Measurements from ENCODE around the gene RPS25. TPM values are rescaled to one million over a fixed set of nuclear protein-coding genes. Genes with fewer than 3 reads are reported as not detected.
A peak's percentile ranks its signal among the peaks of the same experiment; 100 is the strongest.

Gene RPS25
- total RNA-seq (2021; ENCODE audit: unreplicated experiment) (1,083 TPM), Bru-seq, nascent RNA (percentile 100 among the genes with signal in this experiment), BruChase-seq, experiment 1, labeled RNA remaining after a 2-hour chase (percentile 99 among the genes with signal in this experiment), BruChase-seq, experiment 2, labeled RNA remaining after a 6-hour chase (percentile 100 among the genes with signal in this experiment)
- polyA plus RNA-seq (2012; ENCODE audit: insufficient read length) = 1,187 TPM
- long read RNA-seq, transcript RPS25-204 (3 exons, 1,462 nt) = major isoform, 866 of 1,385 reads
- long read RNA-seq, transcript RPS25-202 (5 exons, 835 nt) = minor isoform, 426 of 1,385 reads
- long read RNA-seq, partial matches to known transcripts = 66 of 1,385 reads
- long read RNA-seq, other reads (novel, unspliced or antisense) = 21 of 1,385 reads

DNA sequence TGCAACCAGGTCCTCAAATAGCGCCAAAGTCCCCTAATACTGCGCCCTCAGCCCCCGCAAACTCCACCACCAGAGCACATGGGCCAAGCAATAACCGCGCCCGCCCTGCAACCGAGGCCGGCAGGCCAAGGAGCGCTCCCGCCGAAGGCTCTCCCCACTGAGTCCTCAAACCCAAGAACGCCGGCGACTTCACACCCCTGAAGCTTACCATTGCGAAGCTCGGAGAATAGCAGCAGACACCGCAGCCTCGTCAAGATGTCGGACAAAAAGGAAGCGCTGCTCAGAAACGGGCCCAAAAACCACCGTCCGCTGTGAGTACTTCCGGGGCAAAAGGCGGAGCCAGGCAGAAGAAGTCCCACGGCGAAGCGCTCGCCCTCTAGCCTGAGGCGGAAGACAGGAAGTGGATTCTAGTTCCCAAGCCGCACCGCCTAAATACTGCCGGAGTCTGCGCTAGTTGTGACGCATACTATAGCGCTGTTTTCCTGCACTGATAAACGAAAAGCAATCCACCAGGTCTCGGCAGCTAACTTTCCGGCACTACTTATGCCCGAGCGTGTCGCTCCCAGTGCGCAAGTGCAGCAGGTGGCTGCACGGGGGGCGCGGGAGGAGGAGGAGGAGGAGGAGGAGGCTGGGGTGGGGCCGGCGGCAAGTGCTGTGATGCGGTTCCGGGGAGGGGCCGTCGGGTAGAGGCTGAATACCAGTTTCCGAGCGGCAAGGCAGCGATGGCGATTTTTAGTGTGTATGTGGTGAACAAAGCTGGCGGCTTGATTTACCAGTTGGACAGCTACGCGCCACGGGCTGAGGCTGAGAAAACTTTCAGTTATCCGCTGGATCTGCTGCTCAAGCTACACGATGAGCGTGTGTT is at the start of gene RPS25, which contains the start of gene TRAPPC4:
TSS of gene RPS25 (minus strand) at position 270 of the 865 bp plus-strand sequence. CDS start at position 211, 59 bp downstream.
TSS of gene TRAPPC4 (plus strand) at position 693 of the 865 bp plus-strand sequence. CDS start at position 723, 30 bp downstream.
- Histone ChIP-seq H3K27me3 (ENCODE audit: control insufficient read depth, insufficient read depth, low read length) (no peaks in the 10 kb centered on the region), H3K27ac (ENCODE audit: low read length) (peak within 1 kb of the TSS; percentile 99), H3K4me1 (ENCODE audit: control insufficient read depth, insufficient read depth, low read length) (peaks cover 31% of the 10 kb centered on the region), H3K9me3 (ENCODE audit: control insufficient read depth, insufficient read depth, low read depth, low read length) (no peaks in the 10 kb centered on the region), H3K36me3 (ENCODE audit: control insufficient read depth, insufficient read depth, low read length) (peaks cover 26% of the 10 kb centered on the region), H3K4me3 (ENCODE audit: low read depth in 2 of 2, low read length in 2 of 2) (peak within 1 kb of the TSS; percentile 67 to 85)
- peak; percentile 95 for DNase-seq (ENCODE audit: low read depth, low spot score)
- in situ Hi-C loops (cut with HindIII; ENCODE audit: low pct_unique_long_range_greater_than_20kb, low sequenced_read_pairs) = loop anchor here (5.0 kb wide), 1 partner anchor 226 kb away; the partner anchor contains the start of gene DDX6
- intact Hi-C loops (cut with micrococcal nuclease; ENCODE audit: unreplicated experiment) = no loop called here
- BruUV-seq (replicated peaks) = no TSS peak
- ChIA-PET CTCF (interaction anchor here (0.6 kb wide), 3 partner anchors 12 to 310 kb away, joined by 4 read pairs; no protein-coding TSS in a partner anchor), POLR2A (interaction anchor here (0.7 to 0.9 kb wide), 2 partner anchors 84 to 344 kb away, joined by 3 read pairs; no protein-coding TSS in a partner anchor)
- ATAC-seq = peak; percentile 93
- TF ChIP-seq, protein P1, sequence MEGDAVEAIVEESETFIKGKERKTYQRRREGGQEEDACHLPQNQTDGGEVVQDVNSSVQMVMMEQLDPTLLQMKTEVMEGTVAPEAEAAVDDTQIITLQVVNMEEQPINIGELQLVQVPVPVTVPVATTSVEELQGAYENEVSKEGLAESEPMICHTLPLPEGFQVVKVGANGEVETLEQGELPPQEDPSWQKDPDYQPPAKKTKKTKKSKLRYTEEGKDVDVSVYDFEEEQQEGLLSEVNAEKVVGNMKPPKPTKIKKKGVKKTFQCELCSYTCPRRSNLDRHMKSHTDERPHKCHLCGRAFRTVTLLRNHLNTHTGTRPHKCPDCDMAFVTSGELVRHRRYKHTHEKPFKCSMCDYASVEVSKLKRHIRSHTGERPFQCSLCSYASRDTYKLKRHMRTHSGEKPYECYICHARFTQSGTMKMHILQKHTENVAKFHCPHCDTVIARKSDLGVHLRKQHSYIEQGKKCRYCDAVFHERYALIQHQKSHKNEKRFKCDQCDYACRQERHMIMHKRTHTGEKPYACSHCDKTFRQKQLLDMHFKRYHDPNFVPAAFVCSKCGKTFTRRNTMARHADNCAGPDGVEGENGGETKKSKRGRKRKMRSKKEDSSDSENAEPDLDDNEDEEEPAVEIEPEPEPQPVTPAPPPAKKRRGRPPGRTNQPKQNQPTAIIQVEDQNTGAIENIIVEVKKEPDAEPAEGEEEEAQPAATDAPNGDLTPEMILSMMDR (IDR thresholded peaks at IDR 0.05) = no peak
- TF ChIP-seq TCF7L2 (IDR thresholded peaks at IDR 0.05; ENCODE audit: low read depth, low read length) (peak; percentile 89), SIN3A (IDR thresholded peaks at IDR 0.05; ENCODE audit: borderline replicate concordance, insufficient read depth, low read depth, low read length) (peak; percentile 64), POLR2AphosphoS5 (IDR thresholded peaks at IDR 0.05; ENCODE audit: low read depth, low read length) (peak; percentile 98)
- TF ChIP-seq, protein P2, sequence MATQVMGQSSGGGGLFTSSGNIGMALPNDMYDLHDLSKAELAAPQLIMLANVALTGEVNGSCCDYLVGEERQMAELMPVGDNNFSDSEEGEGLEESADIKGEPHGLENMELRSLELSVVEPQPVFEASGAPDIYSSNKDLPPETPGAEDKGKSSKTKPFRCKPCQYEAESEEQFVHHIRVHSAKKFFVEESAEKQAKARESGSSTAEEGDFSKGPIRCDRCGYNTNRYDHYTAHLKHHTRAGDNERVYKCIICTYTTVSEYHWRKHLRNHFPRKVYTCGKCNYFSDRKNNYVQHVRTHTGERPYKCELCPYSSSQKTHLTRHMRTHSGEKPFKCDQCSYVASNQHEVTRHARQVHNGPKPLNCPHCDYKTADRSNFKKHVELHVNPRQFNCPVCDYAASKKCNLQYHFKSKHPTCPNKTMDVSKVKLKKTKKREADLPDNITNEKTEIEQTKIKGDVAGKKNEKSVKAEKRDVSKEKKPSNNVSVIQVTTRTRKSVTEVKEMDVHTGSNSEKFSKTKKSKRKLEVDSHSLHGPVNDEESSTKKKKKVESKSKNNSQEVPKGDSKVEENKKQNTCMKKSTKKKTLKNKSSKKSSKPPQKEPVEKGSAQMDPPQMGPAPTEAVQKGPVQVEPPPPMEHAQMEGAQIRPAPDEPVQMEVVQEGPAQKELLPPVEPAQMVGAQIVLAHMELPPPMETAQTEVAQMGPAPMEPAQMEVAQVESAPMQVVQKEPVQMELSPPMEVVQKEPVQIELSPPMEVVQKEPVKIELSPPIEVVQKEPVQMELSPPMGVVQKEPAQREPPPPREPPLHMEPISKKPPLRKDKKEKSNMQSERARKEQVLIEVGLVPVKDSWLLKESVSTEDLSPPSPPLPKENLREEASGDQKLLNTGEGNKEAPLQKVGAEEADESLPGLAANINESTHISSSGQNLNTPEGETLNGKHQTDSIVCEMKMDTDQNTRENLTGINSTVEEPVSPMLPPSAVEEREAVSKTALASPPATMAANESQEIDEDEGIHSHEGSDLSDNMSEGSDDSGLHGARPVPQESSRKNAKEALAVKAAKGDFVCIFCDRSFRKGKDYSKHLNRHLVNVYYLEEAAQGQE (IDR thresholded peaks at IDR 0.05; ENCODE audit: insufficient read depth in 1 of 2, low read depth in 2 of 2, low read length in 1 of 2) = peak in 1 of 2 experiments; percentile 32; a peak in 1 of 4 replicates

DNA sequence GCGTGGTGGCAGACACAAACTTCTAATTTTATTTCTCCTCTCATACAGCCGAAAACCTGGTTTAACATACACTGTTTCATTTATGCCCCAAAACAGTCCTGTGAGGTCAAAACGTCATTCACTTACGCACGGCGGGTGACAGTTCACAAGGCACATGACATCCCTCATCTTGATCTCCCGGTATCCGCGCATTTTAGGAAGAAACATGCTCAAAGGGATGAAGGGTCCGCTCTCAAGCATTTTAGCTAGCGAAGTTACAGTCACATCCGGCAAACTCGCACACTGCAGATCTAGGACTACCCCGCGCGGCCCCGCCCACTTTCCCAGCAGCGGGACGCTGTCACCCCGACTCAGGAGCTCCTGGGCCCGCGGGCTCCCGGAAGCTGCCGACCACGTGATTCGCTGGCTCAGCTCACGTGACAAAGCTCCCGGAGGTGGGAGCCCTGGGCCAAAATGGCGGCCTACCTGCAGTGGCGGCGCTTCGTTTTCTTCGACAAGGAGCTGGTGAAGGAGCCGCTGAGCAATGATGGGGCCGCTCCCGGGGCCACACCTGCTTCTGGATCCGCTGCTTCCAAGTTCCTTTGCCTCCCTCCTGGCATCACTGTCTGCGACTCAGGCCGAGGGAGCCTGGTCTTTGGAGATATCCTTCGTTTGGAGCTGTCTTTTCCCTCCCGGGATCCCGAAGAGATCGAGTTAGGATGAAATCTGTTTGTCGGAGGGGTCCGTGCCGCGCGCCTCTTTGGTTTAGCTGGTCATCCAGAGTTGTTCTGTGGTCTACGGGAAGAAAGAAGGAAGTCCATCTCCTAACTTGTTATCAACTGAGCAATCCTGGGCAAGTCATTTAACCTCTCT is 49.5 kb upstream of the RPS25 start, which contains the start of gene VPS11:
TSS of gene VPS11 (plus strand) at position 448 of the 852 bp plus-strand sequence. CDS start at position 454, 6 bp downstream.
- in situ Hi-C loops (cut with HindIII; ENCODE audit: low pct_unique_long_range_greater_than_20kb, low sequenced_read_pairs) = no loop called here
- Histone ChIP-seq H3K27me3 (ENCODE audit: control insufficient read depth, insufficient read depth, low read length) (no peaks in the 10 kb centered on the region), H3K4me3 (ENCODE audit: low read depth in 2 of 2, low read length in 2 of 2) (peak within 1 kb of the TSS; percentile 73 to 97), H3K9me3 (ENCODE audit: control insufficient read depth, insufficient read depth, low read depth, low read length) (no peaks in the 10 kb centered on the region), H3K36me3 (ENCODE audit: control insufficient read depth, insufficient read depth, low read length) (peaks cover 7% of the 10 kb centered on the region; the same call in 1 of the 2 replicates), H3K4me1 (ENCODE audit: control insufficient read depth, insufficient read depth, low read length) (peaks cover 8% of the 10 kb centered on the region; the same call in 1 of the 2 replicates), H3K27ac (ENCODE audit: low read length) (peak within 1 kb of the TSS; percentile 88)
- ChIA-PET POLR2A (interaction anchor here (0.6 to 0.9 kb wide), 4 partner anchors 9 to 35 kb away, joined by 3 to 4 read pairs (median 3); partner anchors contain the start of gene HMBS), CTCF (interaction anchor here (1.6 kb wide), 1 partner anchor 271 kb away, joined by 5 read pairs; no protein-coding TSS in a partner anchor)
- TF ChIP-seq TCF7L2 (IDR thresholded peaks at IDR 0.05; ENCODE audit: low read depth, low read length) = no peak; the same call in 1 of the 2 replicates
- TF ChIP-seq, protein P1 (IDR thresholded peaks at IDR 0.05) = no peak
- TF ChIP-seq, protein P2 (IDR thresholded peaks at IDR 0.05; ENCODE audit: insufficient read depth in 1 of 2, low read depth in 2 of 2, low read length in 1 of 2) = no peak
- peak; percentile 98 for TF ChIP-seq SIN3A (IDR thresholded peaks at IDR 0.05; ENCODE audit: borderline replicate concordance, insufficient read depth, low read depth, low read length)
- peak; percentile 90 for TF ChIP-seq POLR2AphosphoS5 (IDR thresholded peaks at IDR 0.05; ENCODE audit: low read depth, low read length)
- DNase-seq (ENCODE audit: low read depth, low spot score) (peak; percentile 82), ATAC-seq (peak; percentile 99)
- intact Hi-C loops (cut with micrococcal nuclease; ENCODE audit: unreplicated experiment) = no loop called here
- TSS peak; percentile 84 for BruUV-seq (replicated peaks)

Measured in Panc1 (cell line).